ENCODE results near the gene FAXDC2. TPM values are rescaled to one million over a fixed set of nuclear protein-coding genes. Genes with fewer than 3 reads are reported as not detected.

Gene FAXDC2
- total and polyA plus RNA-seq, 2 of the 8 experiments (the other 6 are each of a cell fraction or from before 2014, with no cell fraction given) = 3.7 to 5.9 TPM

DNA sequence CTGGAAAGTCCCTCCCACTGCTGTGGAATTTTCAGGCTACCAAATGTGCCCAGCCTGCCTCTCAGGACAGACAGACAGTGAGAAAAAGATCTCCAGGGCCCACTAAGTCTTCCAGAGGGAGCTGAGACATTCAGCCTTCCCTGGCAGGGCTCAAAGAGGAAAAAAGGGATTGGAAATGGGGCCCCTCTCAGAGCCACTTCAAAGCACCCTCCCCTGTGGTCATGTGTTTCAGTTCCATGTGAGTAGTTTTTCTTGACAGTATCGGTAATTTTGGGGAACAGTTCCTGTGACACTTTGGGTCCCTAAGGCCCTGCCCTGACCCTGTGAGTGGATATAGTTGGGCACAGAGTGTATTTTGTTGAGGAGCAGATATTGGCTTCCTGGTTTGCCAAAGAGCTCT is 70.3 kb downstream of the FAXDC2 start:
- no peak overlapping the region for H4K91ac ChIP-seq (replicated peaks; ENCODE audit: insufficient read length, low read length)
- no peaks in the 10 kb centered on the region for H3K27me3 ChIP-seq (replicated peaks in 1 of 4; ENCODE audit: control insufficient read depth in 3 of 4, extremely low read depth in 1 of 4, insufficient read depth in 3 of 4, low read length in 3 of 4)
- H3K9me3 ChIP-seq (ENCODE audit: insufficient read depth in 2 of 2, low read depth in 1 of 2, low read length in 1 of 2) = no peaks in the 10 kb centered on the region
- H3K27ac ChIP-seq (ENCODE audit: low read depth, low read length) = 0 out of 2 replicates have a peak overlapping the region, but pooled peaks have one; percentile 10
- no peak overlapping the region for H2BK120ac ChIP-seq (replicated peaks; ENCODE audit: low read depth, low read length)
- no peak overlapping the region for H3K4ac ChIP-seq (replicated peaks; ENCODE audit: insufficient read length, low read depth, low read length)
- no peak overlapping the region for H3K23ac ChIP-seq (ENCODE audit: insufficient read length)
- H3K79me2 ChIP-seq (ENCODE audit: control insufficient read depth in 1 of 2, insufficient read depth in 2 of 2, low read length in 2 of 2) = peaks cover 81 to 100% of the 10 kb centered on the region in 2 experiments
- FAIRE-seq (no peak), DNase-seq (ENCODE audit: low read depth in 1 of 2, low spot score in 2 of 2) (no peak)
- H2AK5ac ChIP-seq (ENCODE audit: low read depth, low read length) = no peak overlapping the region
- no peak overlapping the region for H3K4me2 ChIP-seq (ENCODE audit: insufficient read depth in 1 of 2, low read depth in 2 of 2, low read length in 2 of 2)
- no peak overlapping the region for H4K5ac ChIP-seq (ENCODE audit: insufficient read length, low read depth, low read length)
- ChIA-PET POLR2A (ENCODE audit: partially characterized antibody) (interaction anchor here (1.0 to 20.6 kb wide), 7 partner anchors 16 to 102 kb away, joined by 4 to 307 read pairs (median 5); partner anchors contain the start of gene CNOT8), CTCF (ENCODE audit: partially characterized antibody) (interaction anchor here (0.8 to 5.1 kb wide), 6 partner anchors 8 to 129 kb away, joined by 3 to 27 read pairs (median 6); no protein-coding TSS in a partner anchor)
- H2BK12ac ChIP-seq (ENCODE audit: low read depth, low read length) = no peak overlapping the region
- H3K14ac ChIP-seq (ENCODE audit: insufficient read length) = no peak overlapping the region
- no peak overlapping the region for H3K18ac ChIP-seq (ENCODE audit: extremely low read depth, low read length)
- H3K36me3 ChIP-seq (ENCODE audit: control insufficient read depth in 2 of 4, insufficient read depth in 4 of 4, low read length in 3 of 4) = peaks cover 0 to 7% (median 0%) of the 10 kb centered on the region in 4 experiments; a peak in 1 of 8 replicates
- no peak overlapping the region for H3K56ac ChIP-seq (replicated peaks; ENCODE audit: insufficient read length, low read depth, low read length)
- 100% methylated on average over 1 of the region's 1 CpG; no CpG with 5 or more reads in 1 of the 2 experiments for WGBS, 2 experiments (ENCODE audit: extremely low coverage in 1 of 2, insufficient coverage in 1 of 2, insufficient read length in 1 of 2, insufficient replicate concordance in 2 of 2, low coverage in 1 of 2, low lambda C conversion rate in 2 of 2, missing lambda C conversion rate in 1 of 2)
- no peak overlapping the region for H3K9ac ChIP-seq (replicated peaks in 1 of 4; ENCODE audit: extremely low read depth in 1 of 4, low read depth in 3 of 4, low read length in 3 of 4)
- no peak overlapping the region for H3K4me3 ChIP-seq (ENCODE audit: extremely low read depth in 1 of 4, insufficient read depth in 2 of 4, low read depth in 3 of 4, low read length in 4 of 4)
- no peaks in the 10 kb centered on the region for H3K23me2 ChIP-seq (ENCODE audit: low read depth, low read length)
- H4K20me1 ChIP-seq (replicated peaks in 1 of 2; ENCODE audit: control insufficient read depth in 1 of 2, insufficient read depth in 2 of 2, low read length in 2 of 2) = peaks cover 56 to 58% of the 10 kb centered on the region in 2 experiments
- H3K4me1 ChIP-seq (replicated peaks in 1 of 4; ENCODE audit: control insufficient read depth in 3 of 4, insufficient read depth in 4 of 4, low read length in 3 of 4) = peaks cover 16 to 38% (median 31%) of the 10 kb centered on the region in 4 experiments
- 0 out of 2 replicates have a peak overlapping the region, but pooled peaks have one; percentile 40 for H4K8ac ChIP-seq (ENCODE audit: extremely low read depth, insufficient read depth, low read length)
- peaks cover 36% of the 10 kb centered on the region for H3K79me1 ChIP-seq (ENCODE audit: low read depth, low read length)
- H2BK5ac ChIP-seq (ENCODE audit: low read depth, low read length) = no peak overlapping the region
- no peak overlapping the region for H2BK20ac ChIP-seq (ENCODE audit: low read length)
- TF ChIP-seq POLR2A (IDR thresholded peaks at IDR 0.05; ENCODE audit: control extremely low read depth in 1 of 2, low read depth in 2 of 2, low read length in 2 of 2) (peak in 1 of 2 experiments; percentile 33; a peak in 1 of 3 replicates), CBX8 (IDR thresholded peaks at IDR 0.05; ENCODE audit: borderline replicate concordance, low read depth, low read length) (no peak)
- H2BK15ac ChIP-seq (ENCODE audit: low read length) = no peak overlapping the region
- no peak overlapping the region for H2AFZ ChIP-seq (ENCODE audit: low read length)
